A673 (cell line): ENCODE results near the gene METTL22. TPM values are rescaled to one million over a fixed set of nuclear protein-coding genes. Genes with fewer than 3 reads are reported as not detected.

Experiments
- BruUV-seq: library from RNA; stranded (reverse); fragments of 400-500 nt; replicated peaks from 2 replicates; lab custom pipeline; 2021; lab: Mats Ljungman, UMichigan
- CTCF ChIA-PET: fragments of 300-600 bp; sonication (Branson Sonifier 250); formaldehyde crosslinking; loops from one replicate; lab custom pipeline; 2022; ENCODE audit warnings: antibody characterized with exemption; lab: Charles Lee
- POLR2A ChIA-PET: fragments of 300-600 bp; sonication (Branson Sonifier 250); formaldehyde crosslinking; loops from one replicate; lab custom pipeline; 2022; ENCODE audit warnings: antibody characterized with exemption; ENCODE audit not compliant: low non-redundant PET; lab: Charles Lee
- DNase-seq: peaks from one replicate; pipeline ENCODE4 v3.0.0-alpha.2; 2015; ENCODE audit warnings: low spot score
- H3K27ac ChIP-seq: fragments of 200-600 bp; sonication (generic); 2 replicates; pipeline ENCODE4 v1.5.1; 2016; ENCODE audit warnings: mixed run types, low read depth, mild to moderate bottlenecking, mixed read lengths, antibody characterized with exemption, low read length; ENCODE audit not compliant: poor library complexity, severe bottlenecking
- H3K27me3 ChIP-seq: fragments of 200-600 bp; sonication (generic); replicated peaks from 2 replicates; pipeline ENCODE4 v1.6.1; 2017; ENCODE audit warnings: mixed run types, low read depth, mild to moderate bottlenecking, mixed read lengths, antibody characterized with exemption, low read length; ENCODE audit not compliant: insufficient read depth, poor library complexity
- H3K36me3 ChIP-seq: fragments of 200-600 bp; sonication (generic); 2 replicates; pipeline ENCODE4 v1.6.1; 2016; ENCODE audit warnings: mixed run types, mild to moderate bottlenecking, mixed read lengths, antibody characterized with exemption, low read length; ENCODE audit not compliant: insufficient read depth, poor library complexity, severe bottlenecking
- H3K4me1 ChIP-seq: fragments of 200-600 bp; sonication (generic); 2 replicates; pipeline ENCODE4 v1.6.1; 2017; ENCODE audit warnings: mixed run types, mild to moderate bottlenecking, mixed read lengths, antibody characterized with exemption, low read length; ENCODE audit not compliant: insufficient read depth, poor library complexity, severe bottlenecking
- H3K4me3 ChIP-seq: fragments of 200-600 bp; sonication (generic); 2 replicates; pipeline ENCODE4 v1.5.1; 2016; ENCODE audit warnings: low read depth, mixed run types, mild to moderate bottlenecking, mixed read lengths, low read length; ENCODE audit not compliant: poor library complexity, severe bottlenecking
- H3K9me3 ChIP-seq: fragments of 200-600 bp; sonication (generic); 2 replicates; pipeline ENCODE4 v1.6.1; 2016; ENCODE audit warnings: mixed run types, low read depth, mild to moderate bottlenecking, mixed read lengths, antibody characterized with exemption, low read length; ENCODE audit not compliant: poor library complexity, severe bottlenecking
- CTCF ChIP-seq: fragments of 300-800, 200-600 bp; sonication (generic); conservative IDR thresholded peaks from 2 replicates; pipeline ENCODE4 v1.5.1; 2017; ENCODE audit warnings: low read depth, mild to moderate bottlenecking, antibody characterized with exemption, low read length, moderate library complexity, mixed read lengths
- EZH2 ChIP-seq: fragments of 200-600 bp; sonication (generic); IDR thresholded peaks from 2 replicates; pipeline ENCODE4 v1.6.1; 2017; ENCODE audit warnings: borderline replicate concordance, low read depth, mild to moderate bottlenecking, mixed read lengths, antibody characterized with exemption, low read length; ENCODE audit not compliant: poor library complexity, severe bottlenecking
- intact Hi-C: fragments of 100-400 bp; cut with micrococcal nuclease; formaldehyde crosslinking; loops from one replicate; pipeline ENCODE4 v1.10.0; 2022; ENCODE audit not compliant: unreplicated experiment
- total RNA-seq: library from RNA; stranded (reverse); gene quantifications from 2 replicates; pipeline ENCODE4 v1.2.3, GENCODE V29; 2021

METTL22 gene
- total RNA-seq, 1 experiment from 2014 or later = 91.2 TPM

DNA sequence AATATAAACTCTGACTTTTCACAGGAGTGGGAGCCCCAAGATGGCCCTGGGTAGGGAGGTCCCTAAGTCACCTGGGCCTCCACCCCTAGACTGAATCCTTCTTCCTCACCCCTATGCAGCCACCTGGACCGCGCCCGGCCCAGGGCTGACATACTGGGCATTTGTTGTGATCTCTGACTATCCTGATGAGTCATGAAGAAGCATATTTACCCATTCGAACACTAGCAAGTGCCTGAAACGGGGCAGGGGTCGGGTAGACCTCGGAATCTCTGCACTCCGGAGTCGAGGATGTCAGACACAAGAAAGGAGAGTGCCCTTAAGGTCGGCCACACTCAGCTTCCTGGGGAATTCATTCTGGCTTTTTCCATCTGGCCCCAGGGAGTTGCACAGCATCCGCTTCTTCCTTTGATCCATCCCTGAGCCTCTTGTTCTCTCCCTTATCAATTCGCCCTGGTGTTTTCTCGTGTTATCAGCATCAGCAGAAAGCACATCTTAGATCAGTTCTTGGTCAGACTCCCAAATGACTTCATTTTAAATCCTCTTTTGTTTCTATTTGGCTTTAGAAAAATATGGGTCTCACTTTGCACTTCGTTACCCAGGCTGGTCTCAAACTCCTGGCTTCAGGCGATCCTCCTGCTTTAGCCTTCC is 10.4 kb downstream of the METTL22 start:
- H3K27ac ChIP-seq = no peak overlapping the region
- no peaks in the 10 kb centered on the region for H3K9me3 ChIP-seq
- no TSS peak for BruUV-seq
- no peak overlapping the region for H3K4me3 ChIP-seq
- peaks cover 10% of the 10 kb centered on the region for H3K4me1 ChIP-seq
- H3K27me3 ChIP-seq = no peaks in the 10 kb centered on the region
- DNase-seq = no peak
- POLR2A ChIA-PET = no interaction called here
- CTCF ChIA-PET = no interaction called here
- TF ChIP-seq CTCF (no peak), EZH2 (no peak)
- H3K36me3 ChIP-seq = peaks cover 98% of the 10 kb centered on the region
- intact Hi-C loops = no loop called here

GRCh38 chr16:8632675-8633182 is 11.2 kb downstream of the METTL22 start:
- TF ChIP-seq CTCF (no peak), EZH2 (no peak)

DNA sequence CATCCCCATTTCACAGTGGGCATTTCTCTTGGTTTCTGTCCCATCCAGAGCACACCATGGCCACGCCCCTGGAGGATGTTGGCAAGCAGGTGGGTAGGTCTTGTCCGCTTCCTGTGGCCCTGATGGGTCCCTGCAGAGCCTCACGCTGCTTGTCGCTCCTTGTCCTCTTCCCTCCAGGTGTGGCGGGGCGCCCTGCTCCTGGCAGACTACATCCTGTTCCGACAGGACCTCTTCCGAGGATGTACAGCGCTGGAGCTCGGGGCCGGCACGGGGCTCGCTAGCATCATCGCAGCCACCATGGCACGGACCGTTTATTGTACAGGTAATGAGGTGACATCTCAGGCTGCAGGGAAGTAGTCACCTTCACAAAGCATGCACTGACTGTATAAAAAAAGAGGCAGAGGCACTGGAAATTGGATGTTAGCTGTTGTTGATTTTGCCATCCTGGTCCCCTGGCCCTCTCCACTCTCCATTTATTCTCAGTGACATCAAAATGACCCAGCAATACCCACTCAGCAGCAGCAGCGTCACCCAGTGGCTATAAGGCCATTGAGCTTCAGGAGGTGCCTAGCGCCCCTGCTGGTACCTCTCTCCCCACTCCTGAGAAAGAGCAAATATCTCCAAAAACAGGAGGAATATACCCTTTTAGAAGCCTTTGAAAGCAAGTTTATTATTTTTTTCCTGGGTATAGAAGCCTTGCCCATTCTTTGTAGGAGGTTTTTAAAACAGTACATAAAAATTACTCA is 13.7 kb downstream of the METTL22 start:
- Histone ChIP-seq H3K4me1 (peaks cover 10% of the 10 kb centered on the region), H3K4me3 (no peak overlapping the region), H3K36me3 (peaks cover 94% of the 10 kb centered on the region), H3K9me3 (no peaks in the 10 kb centered on the region), H3K27me3 (no peaks in the 10 kb centered on the region), H3K27ac (peak overlapping the region; percentile 47)
- BruUV-seq = no TSS peak
- POLR2A ChIA-PET = no interaction called here
- peak; percentile 94 for TF ChIP-seq CTCF
- no peak for TF ChIP-seq EZH2
- intact Hi-C loops = loop anchor here (5.0 kb wide), 1 partner anchor 58 kb away; no protein-coding TSS in a partner anchor
- peak; percentile 75 for DNase-seq
- CTCF ChIA-PET = interaction anchor here (0.7 to 1.2 kb wide), 2 partner anchors 62 to 592 kb away, joined by 3 to 4 read pairs; no protein-coding TSS in a partner anchor

More at GRCh38 chr16:8632675-8633182, 11.2 kb downstream of the METTL22 start:
- POLR2A ChIA-PET = no interaction called here
- Histone ChIP-seq H3K27me3 (no peaks in the 10 kb centered on the region), H3K27ac (peak overlapping the region; percentile 50), H3K36me3 (peaks cover 97% of the 10 kb centered on the region), H3K9me3 (no peaks in the 10 kb centered on the region), H3K4me1 (peaks cover 10% of the 10 kb centered on the region), H3K4me3 (no peak overlapping the region)
- CTCF ChIA-PET = no interaction called here
- BruUV-seq = no TSS peak
- DNase-seq = no peak
- intact Hi-C loops = no loop called here
